A549 (cell line): Measurements from ENCODE around the gene MYH9. TPM values are rescaled to one million over a fixed set of nuclear protein-coding genes. Genes with fewer than 3 reads are reported as not detected.

ENCODE experiments used
- ATAC-seq, 2 experiments: fragments of 200-7000 bp in 1 of 2; fragments of >200 bp in 1 of 2; cut with Nextera tagmentation in 1 of 2; cut with Tn5 transposase in 1 of 2; 3 replicates each; pipeline versions ENCODE4 v1.8.0 to v1.9.1; 2018 to 2020; ENCODE audit warnings: mild to moderate bottlenecking in 1 of 2, moderate library complexity in 1 of 2
- CTCF ChIA-PET: fragments of 300-600 bp; sonication (Branson Sonifier 250); formaldehyde crosslinking; extraction: SDS; loops from one replicate; lab custom pipeline; 2021; ENCODE audit warnings: antibody characterized with exemption, inconsistent platforms; lab: Yijun Ruan, JAX
- POLR2A ChIA-PET: fragments of 350-600 bp; formaldehyde crosslinking; extraction: SDS; loops from one replicate; lab custom pipeline; 2021; ENCODE audit warnings: antibody characterized with exemption, inconsistent platforms; lab: Yijun Ruan, JAX
- DNase-seq, 2 experiments: peaks; one replicate each; pipeline versions ENCODE4 v3.0.0 to v3.0.0-alpha.2; 2011 to 2016; ENCODE audit warnings: low read depth in 1 of 2, low spot score in 1 of 2
- FAIRE-seq: peaks from 2 replicates; lab custom pipeline; 2011; peaks lifted over from hg19 to GRCh38; lab: Jason Lieb, UNC
- H3K27ac ChIP-seq, 2 experiments: fragments of >200 bp; sonication (Bioruptor Twin); formaldehyde crosslinking; 3 replicates each; pipeline ENCODE4 v1.5.1; 2016 to 2017
- H3K4me1 ChIP-seq: fragments of >200 bp; sonication (Bioruptor Twin); formaldehyde crosslinking; 3 replicates; pipeline ENCODE4 v1.6.1; 2016
- H3K4me2 ChIP-seq: fragments of >200 bp; sonication (Bioruptor Twin); formaldehyde crosslinking; 3 replicates; pipeline ENCODE4 v1.6.1; 2016
- H3K4me3 ChIP-seq: fragments of >200 bp; sonication (Bioruptor Twin); formaldehyde crosslinking; 3 replicates; pipeline ENCODE4 v1.5.1; 2016
- H3K9me3 ChIP-seq: fragments of >200 bp; sonication (Bioruptor Twin); formaldehyde crosslinking; 3 replicates; pipeline ENCODE4 v1.6.1; 2016
- BHLHE40 ChIP-seq: IDR thresholded peaks from 2 replicates; pipeline ENCODE4 v1.6.1; 2012; ENCODE audit warnings: low read depth, low read length, inconsistent platforms
- CBX2 ChIP-seq: fragments of 200-600 bp; sonication (generic); IDR thresholded peaks from 2 replicates; pipeline ENCODE4 v1.6.1; 2016; ENCODE audit warnings: low read depth, mild to moderate bottlenecking, borderline replicate concordance
- CHD2 ChIP-seq: fragments of 150-350 bp; IDR thresholded peaks from 2 replicates; pipeline ENCODE4 v1.6.1; 2014; ENCODE audit warnings: low read length; ENCODE audit not compliant: partially characterized antibody
- CHD4 ChIP-seq: fragments of 200-600 bp; sonication (generic); IDR thresholded peaks from 2 replicates; pipeline ENCODE4 v1.6.1; 2016; ENCODE audit warnings: antibody characterized with exemption, mild to moderate bottlenecking, borderline replicate concordance
- CTCF ChIP-seq: fragments of >200 bp; sonication (Bioruptor Twin); formaldehyde crosslinking; IDR thresholded peaks from 3 replicates; pipeline ENCODE4 v1.5.1; 2016
- E2F6 ChIP-seq: IDR thresholded peaks from 2 replicates; pipeline ENCODE4 v1.6.1; 2012; ENCODE audit warnings: low read depth, borderline replicate concordance
- ELK1 ChIP-seq: fragments of 150-350 bp; IDR thresholded peaks from 2 replicates; pipeline ENCODE4 v1.6.1; 2014; ENCODE audit warnings: low read depth, mild to moderate bottlenecking, low read length
- ESRRA ChIP-seq: fragments of 150-350 bp; IDR thresholded peaks from 2 replicates; pipeline ENCODE4 v1.6.1; 2014; ENCODE audit warnings: mild to moderate bottlenecking, low read length, borderline replicate concordance
- FOSL2 ChIP-seq, 2 experiments: fragments of 450-650 bp in 1 of 2; fragments of >200 bp in 1 of 2; sonication (Bioruptor Twin) in 1 of 2; formaldehyde crosslinking; IDR thresholded peaks; 2 replicates each; pipeline versions ENCODE4 v1.5.0 to v1.6.1; 2016 to 2020; ENCODE audit warnings: mild to moderate bottlenecking in 1 of 2, moderate library complexity in 1 of 2
- GATA3 ChIP-seq: IDR thresholded peaks from 2 replicates; pipeline ENCODE4 v1.6.1; 2012; ENCODE audit warnings: borderline replicate concordance
- HDAC2 ChIP-seq: fragments of 200-600 bp; sonication (generic); IDR thresholded peaks from 2 replicates; pipeline ENCODE4 v1.6.1; 2016
- HOXB13 ChIP-seq: fragments of 250-450 bp; sonication (Bioruptor Pico); IDR thresholded peaks from 2 replicates; pipeline ENCODE4 v1.5.0; 2020; ENCODE audit warnings: low read depth, mild to moderate bottlenecking, moderate library complexity
- HOXB5 ChIP-seq: fragments of 250-450 bp; sonication (Bioruptor Pico); IDR thresholded peaks from 2 replicates; pipeline ENCODE4 v1.5.0; 2020; ENCODE audit warnings: mild to moderate bottlenecking, moderate library complexity
- JUNB ChIP-seq: fragments of >200 bp; sonication (Bioruptor Twin); formaldehyde crosslinking; IDR thresholded peaks from 2 replicates; pipeline ENCODE4 v1.6.1; 2016
- KDM5A ChIP-seq: fragments of 200-600 bp; sonication (generic); IDR thresholded peaks from 2 replicates; pipeline ENCODE4 v1.6.1; 2016; ENCODE audit warnings: antibody characterized with exemption, mild to moderate bottlenecking
- MAX ChIP-seq: IDR thresholded peaks from 2 replicates; pipeline ENCODE4 v1.6.1; 2012
- NFE2L2 ChIP-seq: fragments of 150-350 bp; conservative IDR thresholded peaks from 2 replicates; pipeline ENCODE4 v1.6.1; 2014; ENCODE audit warnings: low read length
- NPAS2 ChIP-seq: fragments of 250-450 bp; sonication (Bioruptor Pico); IDR thresholded peaks from 2 replicates; pipeline ENCODE4 v1.8.0; 2022; ENCODE audit warnings: mild to moderate bottlenecking, moderate library complexity, borderline replicate concordance
- NR3C1 ChIP-seq: fragments of >200 bp; sonication (Bioruptor Twin); formaldehyde crosslinking; IDR thresholded peaks from 3 replicates; pipeline ENCODE4 v1.6.1; 2017
- RAD21 ChIP-seq, 2 experiments: fragments of >200 bp in 1 of 2; sonication (Bioruptor Twin) in 1 of 2; formaldehyde crosslinking in 1 of 2; IDR thresholded peaks in 1 of 2; conservative IDR thresholded peaks in 1 of 2; 2 replicates in 1 of 2; 3 replicates in 1 of 2; pipeline ENCODE4 v1.6.1; 2012 to 2018; ENCODE audit warnings: inconsistent platforms in 1 of 2
- RCOR1 ChIP-seq: fragments of 150-350 bp; IDR thresholded peaks from 2 replicates; pipeline ENCODE4 v1.6.1; 2014; ENCODE audit warnings: antibody characterized with exemption, low read length, low read depth
- RFX5 ChIP-seq: fragments of 450-650 bp; IDR thresholded peaks from 2 replicates; pipeline ENCODE4 v1.7.1; 2014; ENCODE audit warnings: antibody characterized with exemption, mild to moderate bottlenecking, moderate library complexity
- RNF2 ChIP-seq: fragments of 200-600 bp; sonication (generic); IDR thresholded peaks from 2 replicates; pipeline ENCODE4 v1.6.1; 2016; ENCODE audit warnings: low read depth, mild to moderate bottlenecking, antibody characterized with exemption, moderate library complexity, borderline replicate concordance
- SMC3 ChIP-seq: fragments of >200 bp; sonication (Bioruptor Twin); formaldehyde crosslinking; IDR thresholded peaks from 3 replicates; pipeline ENCODE4 v1.6.1; 2018; ENCODE audit warnings: inconsistent platforms
- SREBF2 ChIP-seq: fragments of 450-650 bp; IDR thresholded peaks from 2 replicates; pipeline ENCODE4 v1.6.1; 2014; ENCODE audit warnings: mild to moderate bottlenecking, moderate library complexity
- USF2 ChIP-seq: fragments of 450-650 bp; IDR thresholded peaks from 2 replicates; pipeline ENCODE4 v1.6.1; 2014; ENCODE audit warnings: antibody characterized with exemption
- ZNF302 ChIP-seq: fragments of 250-450 bp; sonication (Bioruptor Pico); IDR thresholded peaks from 2 replicates; pipeline ENCODE4 v1.9.0; 2021; ENCODE audit warnings: inconsistent platforms, mild to moderate bottlenecking, moderate library complexity
- ZSCAN20 ChIP-seq: fragments of 250-450 bp; sonication (Bioruptor Pico); IDR thresholded peaks from 2 replicates; pipeline ENCODE4 v1.8.0; 2022; ENCODE audit warnings: mild to moderate bottlenecking, moderate library complexity
- WGBS: methylation state at CpG from one replicate; pipeline ENCODE4 v1.1.6; 2017; ENCODE audit errors: missing lambda C conversion rate; 5-methylcytosine and 5-hydroxymethylcytosine counted together
- polyA plus RNA-seq, 4 experiments: library from polyadenylated mRNA; depleted of rRNA in 3 of 4; stranded (reverse); fragments of >200 nt; fragmentation: RNase III in 1 of 4; extraction: RNeasy Plus Mini Kit Qiagen cat#74134 plus additional on column Dnase treatment in 1 of 4; gene quantifications; 2 replicates in 3 of 4; 3 replicates in 1 of 4; pipeline ENCODE4 v1.2.3, GENCODE V29; 2011 to 2017

The MYH9 gene
- polyA plus RNA-seq, 2 of the 4 experiments (the other 2 are of a cell fraction): 92.1 to 158 TPM

GRCh38 chr22:36286096-36286957 is 101.4 kb downstream of the MYH9 start (continued):
- peak; percentile 50 to 62 for TF ChIP-seq RAD21 (conservative IDR thresholded peaks at IDR 0.05 in 1 of 2, IDR thresholded peaks at IDR 0.05 in 1 of 2)

DNA sequence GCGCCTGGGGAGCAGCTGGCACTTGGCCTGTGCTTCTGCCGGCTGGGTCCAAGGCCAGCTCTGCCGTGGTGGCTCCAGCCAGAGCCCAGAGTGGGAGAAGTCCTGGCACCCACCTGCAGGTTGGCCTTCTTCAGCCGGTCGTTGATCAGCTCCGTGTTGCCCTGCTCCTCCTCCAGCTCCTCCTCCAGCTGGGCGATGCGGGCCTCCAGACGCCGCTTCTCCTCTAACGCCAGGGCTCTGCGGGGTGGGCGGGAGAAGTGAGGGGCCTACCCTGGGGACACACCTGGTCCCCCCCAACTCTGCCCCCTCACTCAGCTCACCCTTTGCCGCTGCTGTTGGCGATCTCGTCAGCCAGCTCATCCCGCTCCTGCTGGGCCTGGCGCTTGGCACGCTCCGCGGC is 102.2 kb downstream of the MYH9 start:
- Histone ChIP-seq H3K4me1 (no peaks in the 10 kb centered on the region), H3K4me3 (no peak overlapping the region), H3K27ac (no peak overlapping the region), H3K4me2 (no peak overlapping the region), H3K9me3 (no peaks in the 10 kb centered on the region)
- DNase-seq: no peak
- ChIA-PET CTCF (interaction anchor here (1.0 to 5.6 kb wide), 10 partner anchors 9 to 185 kb away, joined by 3 to 86 read pairs (median 6); partner anchors contain the start of gene APOL2), POLR2A (no interaction called here)
- no peak for ATAC-seq
- no peak for FAIRE-seq
- TF ChIP-seq HOXB13 (CRISPR knock-in tag): no peak
- no peak for TF ChIP-seq FOSL2 (IDR thresholded peaks at IDR 0.05)
- no peak for TF ChIP-seq FOSL2 (CRISPR knock-in tag; IDR thresholded peaks at IDR 0.05)
- TF ChIP-seq RCOR1: no peak
- no peak for TF ChIP-seq JUNB
- TF ChIP-seq CTCF: no peak
- TF ChIP-seq ESRRA: no peak
- no peak for TF ChIP-seq E2F6
- no peak for TF ChIP-seq SMC3
- TF ChIP-seq GATA3: no peak
- TF ChIP-seq NR3C1: no peak
- TF ChIP-seq HDAC2: no peak
- WGBS: 80% methylated on average over 2 of the region's 21 CpGs

DNA sequence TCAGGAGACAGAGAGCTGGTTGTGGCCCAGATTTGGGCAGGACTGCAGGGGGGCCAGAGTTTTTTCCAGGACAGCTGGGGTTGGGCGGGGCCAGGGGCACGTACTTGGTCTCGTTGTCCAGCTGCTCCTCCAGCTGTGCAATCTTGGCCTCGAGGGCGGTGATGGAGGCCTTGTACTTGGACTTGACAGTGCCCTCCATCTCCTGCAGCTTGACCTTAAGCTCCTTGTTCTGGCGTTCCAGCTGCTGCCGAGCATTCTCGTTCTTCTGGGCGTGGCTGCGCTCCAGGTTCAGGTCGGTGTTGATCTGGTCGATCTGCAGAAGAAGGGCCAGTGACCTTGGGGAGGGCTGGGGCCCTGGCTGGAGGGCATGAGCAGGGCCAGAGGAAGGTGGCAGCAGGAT is 102.8 kb downstream of the MYH9 start:
- H3K27ac ChIP-seq: no peak overlapping the region
- no peak for FAIRE-seq

More for the DNA sequence above, 102.8 kb downstream of the MYH9 start:
- 88% methylated on average over 11 of the region's 12 CpGs for whole genome bisulfite sequencing
- no peak for TF ChIP-seq BHLHE40
- no peak for TF ChIP-seq HDAC2
- no peak for TF ChIP-seq SREBF2
- no peak for TF ChIP-seq ZSCAN20 (CRISPR knock-in tag)
- no peak for TF ChIP-seq RNF2
- no peak for TF ChIP-seq MAX
- no peak for TF ChIP-seq RFX5
- TF ChIP-seq CHD2: no peak
- no peak for TF ChIP-seq CBX2
- no peak for TF ChIP-seq RCOR1
- no peak for TF ChIP-seq CHD4
- no peak for TF ChIP-seq HOXB5 (CRISPR knock-in tag)
- no peak for TF ChIP-seq USF2
- TF ChIP-seq ELK1: no peak
- TF ChIP-seq NPAS2 (CRISPR knock-in tag): no peak
- no peak for TF ChIP-seq KDM5A
- TF ChIP-seq ZNF302 (CRISPR knock-in tag): no peak
- TF ChIP-seq NFE2L2: no peak
- TF ChIP-seq JUNB: no peak
- Histone ChIP-seq H3K4me1 (no peaks in the 10 kb centered on the region), H3K4me3 (no peak overlapping the region), H3K4me2 (no peak overlapping the region), H3K9me3 (no peaks in the 10 kb centered on the region)
- ChIA-PET CTCF (interaction anchor here (1.0 to 5.6 kb wide), 8 partner anchors 8 to 185 kb away, joined by 3 to 86 read pairs (median 6); partner anchors contain the start of gene APOL2), POLR2A (no interaction called here)
- DNase-seq (no peak), ATAC-seq (no peak)
